ENCODE measurements around the gene VEZF1.
"Not testable (repeated sequence)": the region's sequence is repeated elsewhere in the genome, so short reads cannot be mapped to it uniquely, and the experiment has no call there.

The VEZF1 gene

GRCh38 chr17:57979076-57979475 is 9.0 kb downstream of the VEZF1 start:
- no peak for ATAC-seq (replicated peaks; ENCODE audit: extremely low read depth, poor library complexity, severe bottlenecking)
- Mint-ChIP-seq H3K36me3 (ENCODE audit: insufficient read depth) (peaks cover 73% of the 10 kb centered on the region), H3K27ac (ENCODE audit: low read depth) (no peak overlapping the region), H3K9me3 (no peaks in the 10 kb centered on the region), H3K27me3 (no peaks in the 10 kb centered on the region), H3K4me3 (no peak overlapping the region), H3K4me1 (peaks cover 59% of the 10 kb centered on the region)
- DNase-seq (ENCODE audit: low spot score in 2 of 2), result no peak

GRCh38 chr17:57976594-57976993 is 11.5 kb downstream of the VEZF1 start:
- H3K27ac Mint-ChIP-seq (ENCODE audit: low read depth), result no peak overlapping the region
- H3K36me3 Mint-ChIP-seq (ENCODE audit: insufficient read depth), result peaks cover 77% of the 10 kb centered on the region

DNA sequence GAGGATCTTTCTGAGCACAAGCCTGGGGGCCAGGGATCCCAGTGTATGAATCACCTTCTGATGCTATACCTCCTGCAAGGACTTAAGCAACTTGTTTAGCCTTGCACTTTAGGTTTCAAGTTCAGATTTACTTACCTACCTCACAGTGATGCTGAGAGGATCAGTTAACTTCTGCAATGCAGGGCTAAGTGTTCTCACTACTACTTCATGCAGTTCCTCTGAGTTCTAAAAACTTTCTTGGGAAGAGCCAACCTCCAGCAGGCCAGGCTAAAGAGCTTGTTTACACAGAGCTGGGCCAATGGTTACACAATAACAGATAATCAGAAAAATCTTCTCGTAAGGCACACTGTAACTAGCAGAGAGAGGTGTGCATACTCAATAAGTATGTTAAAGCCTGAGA is 13.0 kb downstream of the VEZF1 start:
- no peaks in the 10 kb centered on the region for H3K9me3 Mint-ChIP-seq
- peaks cover 67% of the 10 kb centered on the region for H3K36me3 Mint-ChIP-seq (ENCODE audit: insufficient read depth)
- no peaks in the 10 kb centered on the region for H3K27me3 Mint-ChIP-seq
- H3K4me3 Mint-ChIP-seq, result no peak overlapping the region
- ATAC-seq (replicated peaks; ENCODE audit: extremely low read depth, poor library complexity, severe bottlenecking) (no peak), DNase-seq (ENCODE audit: low spot score in 2 of 2) (no peak)
- H3K4me1 Mint-ChIP-seq, result peaks cover 21% of the 10 kb centered on the region
- no peak overlapping the region for H3K27ac Mint-ChIP-seq (ENCODE audit: low read depth)

More at GRCh38 chr17:57976594-57976993, 11.5 kb downstream of the VEZF1 start:
- Mint-ChIP-seq H3K27me3 (no peaks in the 10 kb centered on the region), H3K4me1 (peaks cover 34% of the 10 kb centered on the region), H3K9me3 (no peaks in the 10 kb centered on the region), H3K4me3 (no peak overlapping the region)
- ATAC-seq (replicated peaks; ENCODE audit: extremely low read depth, poor library complexity, severe bottlenecking) (no peak), DNase-seq (ENCODE audit: low spot score in 2 of 2) (no peak)

GRCh38 chr17:57974053-57974824 is 13.8 kb downstream of the VEZF1 start:
- H3K4me3 Mint-ChIP-seq, result not testable (repeated sequence)

GRCh38 chr17:57972151-57972550 is 15.9 kb downstream of the VEZF1 start:
- H3K9me3 Mint-ChIP-seq, result no peaks in the 10 kb centered on the region
- peaks cover 7% of the 10 kb centered on the region for H3K4me1 Mint-ChIP-seq
- no peak for ATAC-seq (replicated peaks; ENCODE audit: extremely low read depth, poor library complexity, severe bottlenecking)
- H3K27me3 Mint-ChIP-seq, result no peaks in the 10 kb centered on the region
- peaks cover 39% of the 10 kb centered on the region for H3K36me3 Mint-ChIP-seq (ENCODE audit: insufficient read depth)
- H3K27ac Mint-ChIP-seq (ENCODE audit: low read depth), result no peak overlapping the region
- DNase-seq (ENCODE audit: low spot score in 2 of 2), result no peak
- H3K4me3 Mint-ChIP-seq, result no peak overlapping the region

More at GRCh38 chr17:57974053-57974824, 13.8 kb downstream of the VEZF1 start:
- not testable (repeated sequence) for H3K27me3 Mint-ChIP-seq; ATAC-seq (replicated peaks; ENCODE audit: extremely low read depth, poor library complexity, severe bottlenecking); H3K9me3 Mint-ChIP-seq; DNase-seq (ENCODE audit: low spot score in 2 of 2); H3K27ac Mint-ChIP-seq (ENCODE audit: low read depth)
- Mint-ChIP-seq H3K36me3 (ENCODE audit: insufficient read depth) (peaks cover 59% of the 10 kb centered on the region), H3K4me1 (peaks cover 20% of the 10 kb centered on the region)

- Mint-ChIP-seq H3K4me1 (peaks cover 6% of the 10 kb centered on the region), H3K4me3 (no peak overlapping the region), H3K27me3 (no peaks in the 10 kb centered on the region), H3K27ac (ENCODE audit: low read depth) (no peak overlapping the region), H3K9me3 (no peaks in the 10 kb centered on the region), H3K36me3 (ENCODE audit: insufficient read depth) (peaks cover 34% of the 10 kb centered on the region)
- ATAC-seq (replicated peaks; ENCODE audit: extremely low read depth, poor library complexity, severe bottlenecking) (no peak), DNase-seq (ENCODE audit: low spot score in 2 of 2) (no peak)
Measured at GRCh38 chr17:57971572-57971971, 16.5 kb downstream of the VEZF1 start.

DNA sequence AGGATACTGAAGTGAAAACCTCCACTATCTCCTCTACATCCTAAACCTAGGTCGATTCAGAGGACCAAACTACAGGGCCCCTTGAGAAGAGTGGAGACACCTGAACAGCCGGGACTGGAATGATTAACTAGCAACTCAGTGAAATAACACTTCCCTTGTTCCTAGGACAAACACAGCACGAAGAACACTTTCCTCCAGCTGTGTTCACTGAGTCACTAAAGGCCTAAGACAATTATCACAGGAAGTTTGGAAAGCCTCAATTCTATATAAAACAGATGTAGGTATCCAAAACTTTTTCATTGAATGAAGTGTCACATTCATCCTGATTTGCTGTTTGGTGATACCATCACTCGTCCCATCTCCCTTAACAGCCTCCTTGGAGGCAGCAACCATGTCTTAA is 17.3 kb downstream of the VEZF1 start:
- ATAC-seq (replicated peaks; ENCODE audit: extremely low read depth, poor library complexity, severe bottlenecking) (no peak), DNase-seq (ENCODE audit: low spot score in 2 of 2) (no peak)

GRCh38 chr17:57968456-57968855 is 19.6 kb downstream of the VEZF1 start:
- no peaks in the 10 kb centered on the region for H3K9me3 Mint-ChIP-seq
- no peak for DNase-seq (ENCODE audit: low spot score in 2 of 2)
- peaks cover 14% of the 10 kb centered on the region for H3K27me3 Mint-ChIP-seq
- no peak for ATAC-seq (replicated peaks; ENCODE audit: extremely low read depth, poor library complexity, severe bottlenecking)
- no peak overlapping the region for H3K4me3 Mint-ChIP-seq
- H3K27ac Mint-ChIP-seq (ENCODE audit: low read depth), result no peak overlapping the region
- peaks cover 6% of the 10 kb centered on the region for H3K36me3 Mint-ChIP-seq (ENCODE audit: insufficient read depth)
- H3K4me1 Mint-ChIP-seq, result no peaks in the 10 kb centered on the region

More for the DNA sequence above, 17.3 kb downstream of the VEZF1 start:
- Mint-ChIP-seq H3K36me3 (ENCODE audit: insufficient read depth) (peaks cover 25% of the 10 kb centered on the region), H3K9me3 (no peaks in the 10 kb centered on the region), H3K27me3 (no peaks in the 10 kb centered on the region), H3K4me3 (no peak overlapping the region), H3K27ac (ENCODE audit: low read depth) (no peak overlapping the region), H3K4me1 (no peaks in the 10 kb centered on the region)

DNA sequence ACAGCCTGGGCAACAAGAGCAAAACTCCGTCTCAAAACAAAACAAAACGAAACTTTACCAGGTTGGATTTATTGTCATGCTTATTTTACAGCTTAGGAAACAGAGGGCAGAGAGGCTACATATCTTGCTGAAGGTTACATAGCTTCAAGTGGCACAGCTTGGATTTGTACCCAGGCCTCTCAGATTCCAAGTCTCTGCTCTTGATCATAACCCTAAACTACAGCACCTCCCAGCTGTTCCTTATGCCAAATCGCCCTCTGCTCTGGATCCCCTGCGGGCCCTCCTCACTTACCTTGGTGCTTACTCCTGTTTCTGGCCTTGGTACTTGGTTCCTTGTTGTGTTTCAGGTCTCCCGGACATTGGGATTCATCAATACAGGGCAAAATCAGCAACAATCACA is 21.2 kb downstream of the VEZF1 start:
- H3K4me3 Mint-ChIP-seq, result no peak overlapping the region
- peaks cover 27% of the 10 kb centered on the region for H3K27me3 Mint-ChIP-seq
- no peak overlapping the region for H3K27ac Mint-ChIP-seq (ENCODE audit: low read depth)
- no peaks in the 10 kb centered on the region for H3K9me3 Mint-ChIP-seq
- no peaks in the 10 kb centered on the region for H3K36me3 Mint-ChIP-seq (ENCODE audit: insufficient read depth)
- no peak for DNase-seq (ENCODE audit: low spot score in 2 of 2)
- no peak for ATAC-seq (replicated peaks; ENCODE audit: extremely low read depth, poor library complexity, severe bottlenecking)
- H3K4me1 Mint-ChIP-seq, result no peaks in the 10 kb centered on the region

- Mint-ChIP-seq H3K4me3 (no peak overlapping the region), H3K4me1 (no peaks in the 10 kb centered on the region), H3K36me3 (ENCODE audit: insufficient read depth) (no peaks in the 10 kb centered on the region), H3K9me3 (no peaks in the 10 kb centered on the region), H3K27me3 (peaks cover 29% of the 10 kb centered on the region), H3K27ac (ENCODE audit: low read depth) (no peak overlapping the region)
- no peak for DNase-seq (ENCODE audit: low spot score in 2 of 2)
- no peak for ATAC-seq (replicated peaks; ENCODE audit: extremely low read depth, poor library complexity, severe bottlenecking)
Measured at GRCh38 chr17:57966246-57966645, 21.8 kb downstream of the VEZF1 start.

DNA sequence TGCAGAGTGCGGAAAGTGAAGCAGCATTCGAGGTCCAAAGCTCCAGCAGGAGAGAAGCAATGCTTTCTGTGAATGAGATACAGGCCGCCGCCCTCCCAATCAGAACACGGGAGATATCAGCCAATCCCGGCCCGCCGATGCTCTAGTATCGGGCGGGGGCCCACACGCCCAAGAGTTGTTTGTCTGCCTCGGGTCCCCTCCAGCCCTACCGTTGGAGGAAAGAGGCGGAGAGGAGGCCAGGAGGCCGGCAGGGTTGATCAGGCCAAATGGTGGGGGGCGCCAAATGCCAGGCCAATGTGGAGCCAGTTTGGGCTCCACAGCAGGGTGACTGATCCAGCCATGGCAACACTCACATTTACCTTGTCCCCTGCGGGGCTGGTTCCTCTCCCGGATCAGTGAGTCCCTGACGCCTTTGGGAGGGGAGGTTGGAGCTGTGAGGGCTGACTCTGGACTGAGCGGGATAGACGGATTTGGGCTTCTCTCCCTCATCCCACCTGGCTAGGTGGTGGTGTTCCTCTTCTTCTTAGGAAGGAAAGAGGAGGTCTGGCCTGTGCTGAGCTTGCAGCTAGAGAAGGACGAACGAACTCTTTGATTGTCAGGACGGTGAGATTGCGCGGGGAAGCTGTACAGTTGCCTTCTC is 22.4 kb downstream of the VEZF1 start:
- DNase-seq (ENCODE audit: low spot score in 2 of 2) (no peak), ATAC-seq (replicated peaks; ENCODE audit: extremely low read depth, poor library complexity, severe bottlenecking) (no peak)
- no peak overlapping the region for H3K27ac Mint-ChIP-seq (ENCODE audit: low read depth)
- no peaks in the 10 kb centered on the region for H3K36me3 Mint-ChIP-seq (ENCODE audit: insufficient read depth)
- H3K4me3 Mint-ChIP-seq, result no peak overlapping the region
- no peaks in the 10 kb centered on the region for H3K9me3 Mint-ChIP-seq
- H3K27me3 Mint-ChIP-seq, result peaks cover 29% of the 10 kb centered on the region
- no peaks in the 10 kb centered on the region for H3K4me1 Mint-ChIP-seq

DNA sequence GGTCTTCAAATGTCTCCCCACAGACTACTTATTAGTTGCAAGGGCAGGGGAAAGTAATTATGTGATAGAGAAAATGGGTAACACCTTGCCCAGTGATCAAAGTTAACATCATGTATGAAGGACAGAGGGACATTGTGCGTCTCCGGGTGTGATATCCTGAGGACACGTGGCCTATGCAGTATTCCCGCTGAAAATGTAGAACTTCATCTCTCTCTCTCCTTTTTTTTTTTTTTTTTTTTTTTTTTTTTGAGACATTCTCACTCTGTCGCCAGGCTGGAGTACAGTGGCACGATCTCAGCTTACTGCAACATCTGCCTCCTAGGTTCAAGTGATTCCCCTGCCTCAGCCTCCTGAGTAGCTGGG is 24.9 kb downstream of the VEZF1 start:
- Mint-ChIP-seq H3K4me3 (no peak overlapping the region), H3K27ac (ENCODE audit: low read depth) (no peak overlapping the region), H3K36me3 (ENCODE audit: insufficient read depth) (peaks cover 1% of the 10 kb centered on the region), H3K27me3 (peaks cover 45% of the 10 kb centered on the region), H3K9me3 (no peaks in the 10 kb centered on the region), H3K4me1 (peaks cover 5% of the 10 kb centered on the region)
- DNase-seq (ENCODE audit: low spot score in 2 of 2), result no peak
- ATAC-seq (replicated peaks; ENCODE audit: extremely low read depth, poor library complexity, severe bottlenecking), result no peak

Data from central memory CD8-positive, alpha-beta T cell (primary cell).